Activated CD8-positive, alpha-beta T cell treated with anti-CD3 and anti-CD28 coated beads for 36 hours (primary cell): Measurements from ENCODE around the gene PFKFB2. TPM values are rescaled to one million over a fixed set of nuclear protein-coding genes. Genes with fewer than 3 reads are reported as not detected.

Experiments
- ATAC-seq: fragments of 200-7000 bp; cut with Tn5 transposase; one replicate; pipeline ENCODE4 v1.10.0; 2021; ENCODE audit warnings: mild to moderate bottlenecking, moderate library complexity
- CTCF ChIA-PET: fragments of 350-600 bp; sonication (Branson Sonifier 250); formaldehyde crosslinking; loops from one replicate; lab custom pipeline; 2021; ENCODE audit warnings: antibody characterized with exemption; lab: Charles Lee
- POLR2A ChIA-PET: fragments of 350-600 bp; sonication (Branson Sonifier 250); formaldehyde crosslinking; loops from one replicate; lab custom pipeline; 2021; ENCODE audit warnings: antibody characterized with exemption; lab: Charles Lee
- DNase-seq: peaks from one replicate; pipeline ENCODE4 v3.0.0-alpha.2; 2020
- H3K27ac Mint-ChIP-seq: one replicate; pipeline ENCODE4 v1.8.0; 2021; ENCODE audit warnings: mild to moderate bottlenecking, mixed read lengths
- H3K27me3 Mint-ChIP-seq: one replicate; pipeline ENCODE4 v1.8.0; 2021; ENCODE audit warnings: mixed read lengths
- H3K36me3 Mint-ChIP-seq: one replicate; pipeline ENCODE4 v1.8.0; 2021; ENCODE audit warnings: low read depth, mixed read lengths
- H3K4me1 Mint-ChIP-seq: one replicate; pipeline ENCODE4 v1.8.0; 2021; ENCODE audit warnings: low read depth, mixed read lengths
- H3K4me3 Mint-ChIP-seq: one replicate; pipeline ENCODE4 v1.8.0; 2021; ENCODE audit warnings: mild to moderate bottlenecking, moderate library complexity, mixed read lengths
- H3K9me3 Mint-ChIP-seq: one replicate; pipeline ENCODE4 v1.8.0; 2021; ENCODE audit warnings: mixed read lengths
- intact Hi-C: fragments of 100-400 bp; cut with micrococcal nuclease; formaldehyde crosslinking; loops from one replicate; pipeline ENCODE4 v1.10.0; 2022
- total RNA-seq, 2 experiments: library from RNA; stranded (reverse); gene quantifications; one replicate each; pipeline ENCODE4 v1.2.3, GENCODE V29; 2021
- TF ChIP-seq, protein P1 (sequence below): fragments of 200-600 bp; IDR thresholded peaks from one replicate; pipeline ENCODE4 v1.8.0; 2022; ENCODE audit warnings: antibody characterized with exemption, mild to moderate bottlenecking

PFKFB2 gene
- total RNA-seq, 2 experiments from 2014 or later: 3.5 to 4.3 TPM

DNA sequence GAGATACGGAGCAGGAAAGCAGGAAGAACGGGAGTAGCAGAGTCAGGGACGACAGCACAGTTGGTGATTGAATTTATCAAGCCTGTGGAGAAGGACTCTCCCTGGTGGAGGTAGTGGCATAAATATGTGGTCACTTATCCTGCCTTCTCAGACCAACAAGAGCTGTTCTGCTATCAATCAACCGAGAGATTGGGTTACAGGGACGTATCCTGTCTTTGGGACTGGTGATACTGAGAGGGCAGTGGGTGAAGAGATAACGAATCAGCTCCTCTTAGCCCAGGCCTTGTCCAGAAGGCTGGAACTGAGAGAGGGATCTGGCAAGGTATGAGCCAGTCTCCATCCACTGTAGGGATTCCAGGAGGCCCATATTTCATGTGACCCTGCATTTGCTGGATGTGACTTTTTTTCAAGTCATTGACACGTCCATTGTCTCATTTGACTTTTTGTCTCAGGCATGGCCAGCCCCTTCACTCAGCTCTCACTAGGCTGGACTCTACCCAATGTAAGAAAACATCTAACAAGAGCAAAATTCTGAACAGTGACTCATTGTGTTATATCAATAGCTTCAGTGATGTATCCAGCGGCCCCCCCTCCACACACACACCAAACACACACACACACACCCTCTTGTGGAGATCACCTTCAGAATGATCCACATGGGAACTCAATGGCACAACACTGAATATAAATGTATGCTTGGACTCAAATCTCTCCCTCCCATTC lies 31.8 kb upstream of the PFKFB2 start:
- ATAC-seq (no peak), DNase-seq (no peak)
- H3K27me3 Mint-ChIP-seq: no peaks in the 10 kb centered on the region
- peak overlapping the region; percentile 72 for H3K27ac Mint-ChIP-seq
- H3K4me1 Mint-ChIP-seq: peaks cover 11% of the 10 kb centered on the region
- TF ChIP-seq, protein P1, sequence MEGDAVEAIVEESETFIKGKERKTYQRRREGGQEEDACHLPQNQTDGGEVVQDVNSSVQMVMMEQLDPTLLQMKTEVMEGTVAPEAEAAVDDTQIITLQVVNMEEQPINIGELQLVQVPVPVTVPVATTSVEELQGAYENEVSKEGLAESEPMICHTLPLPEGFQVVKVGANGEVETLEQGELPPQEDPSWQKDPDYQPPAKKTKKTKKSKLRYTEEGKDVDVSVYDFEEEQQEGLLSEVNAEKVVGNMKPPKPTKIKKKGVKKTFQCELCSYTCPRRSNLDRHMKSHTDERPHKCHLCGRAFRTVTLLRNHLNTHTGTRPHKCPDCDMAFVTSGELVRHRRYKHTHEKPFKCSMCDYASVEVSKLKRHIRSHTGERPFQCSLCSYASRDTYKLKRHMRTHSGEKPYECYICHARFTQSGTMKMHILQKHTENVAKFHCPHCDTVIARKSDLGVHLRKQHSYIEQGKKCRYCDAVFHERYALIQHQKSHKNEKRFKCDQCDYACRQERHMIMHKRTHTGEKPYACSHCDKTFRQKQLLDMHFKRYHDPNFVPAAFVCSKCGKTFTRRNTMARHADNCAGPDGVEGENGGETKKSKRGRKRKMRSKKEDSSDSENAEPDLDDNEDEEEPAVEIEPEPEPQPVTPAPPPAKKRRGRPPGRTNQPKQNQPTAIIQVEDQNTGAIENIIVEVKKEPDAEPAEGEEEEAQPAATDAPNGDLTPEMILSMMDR: no peak
- no peaks in the 10 kb centered on the region for H3K9me3 Mint-ChIP-seq
- no peaks in the 10 kb centered on the region for H3K36me3 Mint-ChIP-seq
- intact Hi-C loops: no loop called here
- no peak overlapping the region for H3K4me3 Mint-ChIP-seq
- CTCF ChIA-PET: interaction anchor here (1.0 to 1.5 kb wide), 5 partner anchors 16 to 478 kb away, joined by 3 to 4 read pairs (median 3); no protein-coding TSS in a partner anchor
- POLR2A ChIA-PET: no interaction called here

DNA sequence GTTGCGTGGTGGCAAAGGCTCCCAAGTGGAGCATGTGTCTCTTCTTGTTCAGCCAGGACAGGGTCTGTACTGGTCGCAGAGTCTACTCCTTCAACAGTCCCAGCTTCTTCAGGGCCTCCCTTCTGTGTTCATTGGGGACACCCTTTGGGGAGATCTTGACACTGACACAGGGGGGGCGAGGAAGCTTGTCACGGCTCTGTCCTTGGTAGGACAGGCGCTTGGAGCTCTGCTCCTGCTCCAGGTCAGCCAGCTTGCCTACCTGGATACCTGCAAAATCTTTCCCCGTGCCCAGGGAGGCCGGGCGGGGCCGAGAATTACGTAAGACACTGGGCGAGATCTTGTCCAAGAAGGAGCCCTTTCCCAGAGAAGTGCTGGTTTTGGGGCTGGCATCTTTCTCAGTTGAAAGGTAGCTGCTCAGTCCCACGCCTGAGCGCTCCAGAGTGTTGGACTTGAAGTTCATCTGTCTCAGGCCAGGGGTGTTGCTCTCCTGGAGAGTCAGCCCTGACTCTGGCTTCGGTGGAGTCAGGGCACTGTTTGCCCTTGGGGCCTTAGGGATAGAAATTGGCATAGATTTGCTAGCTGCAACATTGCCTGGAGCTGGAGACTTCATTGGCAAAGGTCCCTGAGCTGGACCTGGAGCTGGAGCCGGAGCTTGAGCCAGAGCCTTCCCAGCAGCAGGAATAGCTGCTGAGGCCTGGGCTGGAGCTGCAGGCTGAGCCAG lies 31.0 kb upstream of the PFKFB2 start:
- peaks cover 1% of the 10 kb centered on the region for H3K27me3 Mint-ChIP-seq
- intact Hi-C loops: no loop called here
- no peaks in the 10 kb centered on the region for H3K9me3 Mint-ChIP-seq
- DNase-seq (no peak), ATAC-seq (no peak)
- H3K36me3 Mint-ChIP-seq: no peaks in the 10 kb centered on the region
- H3K4me3 Mint-ChIP-seq: no peak overlapping the region
- H3K27ac Mint-ChIP-seq: no peak overlapping the region
- TF ChIP-seq, protein P1: no peak
- peaks cover 11% of the 10 kb centered on the region for H3K4me1 Mint-ChIP-seq
- CTCF ChIA-PET: interaction anchor here (1.0 to 1.5 kb wide), 5 partner anchors 17 to 478 kb away, joined by 3 to 9 read pairs (median 4); no protein-coding TSS in a partner anchor
- POLR2A ChIA-PET: no interaction called here

DNA sequence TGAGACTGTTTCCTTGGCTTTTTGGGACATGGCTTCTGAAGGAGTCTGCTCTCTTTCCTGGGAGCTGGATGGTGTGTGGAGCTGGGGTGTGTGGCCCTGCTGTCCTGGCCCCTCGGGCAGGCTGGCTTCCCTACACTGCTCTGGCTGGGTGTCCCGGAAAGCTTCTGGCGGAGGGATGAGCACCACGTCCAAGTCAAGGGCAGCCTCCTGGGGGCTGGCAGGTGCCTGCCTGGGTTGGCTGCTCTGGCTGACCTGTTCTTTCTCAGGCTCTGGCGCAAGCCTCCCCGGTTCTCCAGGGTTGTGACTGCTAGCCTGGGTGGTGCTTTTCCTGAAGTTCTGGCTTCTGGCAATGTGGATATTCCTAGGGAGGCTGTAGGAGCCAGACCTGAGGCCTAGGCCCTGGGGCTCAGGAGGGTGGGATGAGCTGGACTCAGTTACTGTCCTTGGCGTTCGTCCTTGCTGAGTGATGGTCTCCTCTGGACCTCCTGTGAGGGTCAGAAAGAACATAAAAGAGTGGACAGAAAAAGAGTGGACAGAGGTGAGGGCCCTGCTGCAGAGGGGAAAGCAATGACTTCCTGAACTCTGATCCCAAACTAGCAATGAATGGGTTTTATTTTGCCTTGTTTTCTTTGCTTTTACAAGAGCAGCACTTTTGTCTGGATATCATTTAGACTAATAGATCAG lies 29.9 kb upstream of the PFKFB2 start:
- ChIA-PET POLR2A (no interaction called here), CTCF (interaction anchor here (1.1 to 1.7 kb wide), 4 partner anchors 19 to 88 kb away, joined by 3 to 9 read pairs (median 5); no protein-coding TSS in a partner anchor)
- Mint-ChIP-seq H3K4me3 (no peak overlapping the region), H3K27me3 (peaks cover 6% of the 10 kb centered on the region), H3K9me3 (no peaks in the 10 kb centered on the region), H3K36me3 (no peaks in the 10 kb centered on the region), H3K27ac (no peak overlapping the region), H3K4me1 (peaks cover 11% of the 10 kb centered on the region)
- TF ChIP-seq, protein P1: no peak
- no peak for ATAC-seq
- DNase-seq: no peak
- intact Hi-C loops: no loop called here

DNA sequence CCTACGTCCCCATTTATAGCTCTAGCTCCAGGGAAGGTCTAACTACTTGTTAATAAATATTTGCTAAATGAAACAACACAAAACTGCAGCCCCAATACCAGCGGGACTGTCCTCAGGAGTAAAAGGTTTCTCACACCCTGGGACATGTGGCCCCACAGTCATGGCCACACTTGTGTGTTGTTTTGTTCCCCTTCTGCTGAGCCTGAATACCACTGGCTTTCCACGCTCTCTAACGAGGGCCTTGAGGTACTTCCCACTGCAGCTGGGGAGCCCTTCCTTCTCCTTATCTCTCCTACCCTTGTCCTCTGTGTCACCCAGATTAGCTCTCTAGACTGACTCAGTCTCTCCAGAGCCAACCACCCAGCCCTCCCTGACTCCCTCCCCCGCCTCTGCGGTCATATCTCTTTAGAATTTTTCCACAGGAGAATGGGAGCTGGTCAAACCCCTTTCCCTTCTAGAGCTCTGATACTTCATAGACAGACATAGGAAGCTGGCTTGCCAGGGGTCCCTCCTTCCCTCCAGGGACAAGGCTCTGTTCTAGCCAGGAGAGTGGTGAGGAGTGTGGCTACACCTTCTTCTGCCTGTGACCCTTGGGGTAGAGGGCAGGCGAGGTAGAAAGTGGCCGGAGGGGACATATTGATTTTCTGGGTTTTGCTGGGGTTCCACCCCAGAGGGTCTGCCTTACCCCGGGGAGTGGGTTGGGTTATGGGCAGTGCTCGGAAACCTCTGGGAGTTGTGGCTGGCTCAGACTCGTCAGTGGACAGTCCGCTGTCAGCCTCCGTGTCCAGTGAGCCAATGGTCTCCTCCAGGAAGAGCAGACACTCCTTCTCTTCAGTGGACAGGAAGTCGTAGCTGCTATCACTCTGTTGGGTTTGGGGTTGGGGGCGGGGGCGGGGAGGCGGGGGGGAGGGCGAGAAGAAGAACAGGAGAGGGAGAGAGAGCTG lies 28.6 kb upstream of the PFKFB2 start:
- Mint-ChIP-seq H3K27ac (no peak overlapping the region), H3K9me3 (no peaks in the 10 kb centered on the region), H3K27me3 (peaks cover 10% of the 10 kb centered on the region), H3K36me3 (no peaks in the 10 kb centered on the region), H3K4me3 (no peak overlapping the region), H3K4me1 (peaks cover 11% of the 10 kb centered on the region)
- intact Hi-C loops: no loop called here
- DNase-seq: peak; percentile 17
- POLR2A ChIA-PET: no interaction called here
- no peak for ATAC-seq
- CTCF ChIA-PET: interaction anchor here (0.8 to 1.9 kb wide), 5 partner anchors 8 to 89 kb away, joined by 3 to 6 read pairs (median 6); partner anchors contain the start of gene C1orf116
- TF ChIP-seq, protein P1: no peak
